H9 (cell line): ENCODE data around the gene VRK1. TPM values are rescaled to one million over a fixed set of nuclear protein-coding genes. Genes with fewer than 3 reads are reported as not detected.

Source experiments
- DNase-seq: peaks from one replicate; pipeline ENCODE4 v3.0.0-alpha.2; 2017
- H2AFZ ChIP-seq: one replicate; pipeline ENCODE4 v1.6.1; 2013; ENCODE audit warnings: mild to moderate bottlenecking, low read length, control low read depth, moderate library complexity
- H2AK5ac ChIP-seq: 2 replicates; pipeline ENCODE4 v1.6.1; 2013; ENCODE audit warnings: low read length, control low read depth, mixed read lengths; ENCODE audit not compliant: insufficient read length
- H2BK120ac ChIP-seq: one replicate; pipeline ENCODE4 v1.6.1; 2013; ENCODE audit warnings: low read depth, mild to moderate bottlenecking, low read length, control low read depth, inconsistent platforms; ENCODE audit not compliant: poor library complexity, severe bottlenecking
- H2BK12ac ChIP-seq: 2 replicates; pipeline ENCODE4 v1.6.1; 2013; ENCODE audit warnings: low read length, control low read depth, mixed read lengths, low read depth; ENCODE audit not compliant: insufficient read length
- H2BK15ac ChIP-seq: 2 replicates; pipeline ENCODE4 v1.6.1; 2013; ENCODE audit warnings: low read depth, low read length, control low read depth
- H2BK20ac ChIP-seq: one replicate; pipeline ENCODE4 v1.6.1; 2013; ENCODE audit warnings: low read depth, mild to moderate bottlenecking, low read length, control low read depth, inconsistent platforms; ENCODE audit not compliant: poor library complexity, severe bottlenecking
- H2BK5ac ChIP-seq: 2 replicates; pipeline ENCODE4 v1.6.1; 2013; ENCODE audit warnings: low read length, control low read depth, mixed read lengths; ENCODE audit not compliant: insufficient read length
- H3K14ac ChIP-seq: 2 replicates; pipeline ENCODE4 v1.6.1; 2013; ENCODE audit warnings: low read length, control low read depth; ENCODE audit not compliant: insufficient read depth
- H3K18ac ChIP-seq: 2 replicates; pipeline ENCODE4 v1.6.1; 2013; ENCODE audit warnings: low read depth, mild to moderate bottlenecking, mixed read lengths, low read length, control low read depth; ENCODE audit not compliant: insufficient read length
- H3K23ac ChIP-seq: 2 replicates; pipeline ENCODE4 v1.6.1; 2013; ENCODE audit warnings: low read length, control low read depth, mixed read lengths, low read depth; ENCODE audit not compliant: insufficient read length
- H3K23me2 ChIP-seq: 2 replicates; pipeline ENCODE4 v1.6.1; 2013; ENCODE audit warnings: low read depth, mild to moderate bottlenecking, mixed read lengths, low read length, control low read depth; ENCODE audit not compliant: insufficient read length, poor library complexity, severe bottlenecking
- H3K27ac ChIP-seq: 2 replicates; pipeline ENCODE4 v1.5.1; 2013; ENCODE audit warnings: low read length, control low read depth, mixed read lengths, low read depth; ENCODE audit not compliant: insufficient read length
- H3K27me3 ChIP-seq: 2 replicates; pipeline ENCODE4 v1.6.1; 2013; ENCODE audit warnings: low read length, control low read depth, inconsistent platforms; ENCODE audit not compliant: insufficient read depth
- H3K4ac ChIP-seq: 2 replicates; pipeline ENCODE4 v1.6.1; 2013; ENCODE audit warnings: low read depth, mild to moderate bottlenecking, control low read depth, inconsistent platforms, low read length, moderate library complexity
- H3K4me1 ChIP-seq: 2 replicates; pipeline ENCODE4 v1.6.1; 2013; ENCODE audit warnings: low read length, control low read depth, inconsistent platforms; ENCODE audit not compliant: insufficient read depth
- H3K4me2 ChIP-seq: 2 replicates; pipeline ENCODE4 v1.6.1; 2013; ENCODE audit warnings: low read length, control low read depth, mixed read lengths; ENCODE audit not compliant: insufficient read length, insufficient read depth
- H3K56ac ChIP-seq: 2 replicates; pipeline ENCODE4 v1.6.1; 2013; ENCODE audit warnings: low read depth, mild to moderate bottlenecking, mixed read lengths, low read length, control low read depth; ENCODE audit not compliant: insufficient read length
- H3K79me1 ChIP-seq: 2 replicates; pipeline ENCODE4 v1.6.1; 2013; ENCODE audit warnings: low read depth, mild to moderate bottlenecking, moderate library complexity, low read length, control low read depth, inconsistent platforms; ENCODE audit not compliant: insufficient read depth, poor library complexity, severe bottlenecking
- H3K79me2 ChIP-seq: 2 replicates; pipeline ENCODE4 v1.6.1; 2013; ENCODE audit warnings: low read length, control low read depth, inconsistent platforms; ENCODE audit not compliant: insufficient read depth
- H3K9ac ChIP-seq: 2 replicates; pipeline ENCODE4 v1.6.1; 2013; ENCODE audit warnings: low read length, control low read depth, mixed read lengths; ENCODE audit not compliant: insufficient read length; ENCODE audit errors: extremely low read depth
- H3K9me3 ChIP-seq: one replicate; pipeline ENCODE4 v1.6.1; 2013; ENCODE audit warnings: low read depth, low read length, inconsistent platforms; ENCODE audit not compliant: control insufficient read depth
- H3T11ph ChIP-seq: one replicate; pipeline ENCODE4 v1.6.1; 2013; ENCODE audit warnings: mild to moderate bottlenecking, low read length, control low read depth, inconsistent platforms
- H4K20me1 ChIP-seq: one replicate; pipeline ENCODE4 v1.6.1; 2013; ENCODE audit not compliant: control insufficient read depth, insufficient read length, insufficient read depth
- H4K5ac ChIP-seq: 2 replicates; pipeline ENCODE4 v1.6.1; 2013; ENCODE audit warnings: low read depth, mild to moderate bottlenecking, mixed read lengths, low read length, control low read depth; ENCODE audit not compliant: insufficient read length
- H4K8ac ChIP-seq: replicated peaks from 2 replicates; pipeline ENCODE4 v1.6.1; 2013; ENCODE audit warnings: low read length, control low read depth, mixed read lengths, low read depth; ENCODE audit not compliant: insufficient read length
- H4K91ac ChIP-seq: 2 replicates; pipeline ENCODE4 v1.6.1; 2013; ENCODE audit warnings: low read depth, mild to moderate bottlenecking, moderate library complexity, mixed read lengths, low read length, control low read depth; ENCODE audit not compliant: insufficient read length
- H3K27ac Mint-ChIP-seq, 3 experiments: 2 replicates in 2 of 3; 3 replicates in 1 of 3; pipeline ENCODE4 v1.8.0; 2020 to 2021; ENCODE audit warnings: mixed read lengths in 3 of 3, mild to moderate bottlenecking in 1 of 3, moderate library complexity in 1 of 3
- H3K27me3 Mint-ChIP-seq: 2 replicates; pipeline ENCODE4 v1.8.0; 2021; ENCODE audit warnings: low read depth, mild to moderate bottlenecking, moderate library complexity, mixed read lengths
- H3K36me3 Mint-ChIP-seq, 3 experiments: 2 replicates in 2 of 3; 3 replicates in 1 of 3; pipeline ENCODE4 v1.8.0; 2020 to 2021; ENCODE audit warnings: low read depth in 3 of 3, mixed read lengths in 3 of 3; ENCODE audit not compliant: insufficient read depth in 1 of 3
- H3K4me1 Mint-ChIP-seq, 2 experiments: 2 replicates each; pipeline ENCODE4 v1.8.0; 2020; ENCODE audit warnings: mixed read lengths in 2 of 2
- H3K4me3 Mint-ChIP-seq, 2 experiments: 2 replicates in 1 of 2; 3 replicates in 1 of 2; pipeline ENCODE4 v1.8.0; 2020 to 2021; ENCODE audit warnings: mild to moderate bottlenecking in 2 of 2, mixed read lengths in 2 of 2, moderate library complexity in 1 of 2
- H3K9me3 Mint-ChIP-seq, 2 experiments: 2 replicates in 1 of 2; 3 replicates in 1 of 2; pipeline ENCODE4 v1.8.0; 2020; ENCODE audit warnings: mild to moderate bottlenecking in 2 of 2, mixed read lengths in 2 of 2, moderate library complexity in 1 of 2
- total RNA-seq: library from RNA; stranded (reverse); gene quantifications from 2 replicates; pipeline ENCODE4 v1.2.1, GENCODE V29; 2021
- TF ChIP-seq, protein P1 (sequence below): fragments of 200-600 bp; sonication (generic); conservative IDR thresholded peaks from 3 replicates; pipeline ENCODE4 v1.8.0; 2021; ENCODE audit warnings: antibody characterized with exemption, mild to moderate bottlenecking

Gene VRK1
- total RNA-seq, 1 experiment from 2014 or later = 55.7 TPM

DNA sequence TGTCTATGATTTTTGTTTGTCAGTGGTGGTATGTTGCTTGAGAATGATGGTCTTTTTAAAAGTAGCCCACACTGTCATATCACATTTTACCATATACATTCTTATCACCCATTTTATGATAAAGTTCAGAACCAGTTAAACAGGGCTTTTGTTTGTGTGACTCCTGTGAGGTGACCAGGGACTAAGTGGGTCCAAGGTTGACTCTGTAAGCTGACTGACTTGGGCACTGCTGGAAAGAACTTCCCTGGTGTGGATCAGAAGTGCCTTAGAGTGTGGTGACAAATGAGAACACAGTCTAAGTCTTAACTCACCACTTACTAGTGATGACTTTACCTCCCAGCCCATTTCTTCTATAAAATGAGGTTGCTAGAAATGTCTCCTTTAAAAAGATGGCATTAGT lies 52.6 kb downstream of the VRK1 start:
- Histone ChIP-seq H4K5ac (no peak overlapping the region), H3K9ac (no peak overlapping the region), H3K4me1 (no peaks in the 10 kb centered on the region), H2BK5ac (no peak overlapping the region), H3K18ac (no peak overlapping the region), H4K20me1 (no peaks in the 10 kb centered on the region), H2BK12ac (no peak overlapping the region), H2AFZ (no peak overlapping the region), H2BK120ac (no peak overlapping the region), H2BK20ac (no peak overlapping the region), H3T11ph (no peak overlapping the region), H3K27me3 (no peaks in the 10 kb centered on the region), H3K14ac (no peak overlapping the region), H2BK15ac (no peak overlapping the region), H3K4ac (no peak overlapping the region), H3K4me2 (no peak overlapping the region), H4K8ac (no peak overlapping the region), H2AK5ac (no peak overlapping the region), H3K23me2 (no peaks in the 10 kb centered on the region), H3K23ac (no peak overlapping the region), H3K9me3 (no peaks in the 10 kb centered on the region), H4K91ac (no peak overlapping the region), H3K27ac (no peak overlapping the region), H3K79me2 (no peaks in the 10 kb centered on the region), H3K79me1 (no peaks in the 10 kb centered on the region), H3K56ac (no peak overlapping the region)
- peaks cover 9 to 30% (median 30%) of the 10 kb centered on the region in 3 experiments for H3K36me3 Mint-ChIP-seq
- peaks cover 0 to 2% of the 10 kb centered on the region in 2 experiments; a peak in 1 of 4 replicates for H3K4me1 Mint-ChIP-seq
- DNase-seq = no peak
- H3K4me3 Mint-ChIP-seq = no peak overlapping the region
- H3K27me3 Mint-ChIP-seq = no peaks in the 10 kb centered on the region
- H3K9me3 Mint-ChIP-seq = no peaks in the 10 kb centered on the region
- no peak overlapping the region for H3K27ac Mint-ChIP-seq
- TF ChIP-seq, protein P1, sequence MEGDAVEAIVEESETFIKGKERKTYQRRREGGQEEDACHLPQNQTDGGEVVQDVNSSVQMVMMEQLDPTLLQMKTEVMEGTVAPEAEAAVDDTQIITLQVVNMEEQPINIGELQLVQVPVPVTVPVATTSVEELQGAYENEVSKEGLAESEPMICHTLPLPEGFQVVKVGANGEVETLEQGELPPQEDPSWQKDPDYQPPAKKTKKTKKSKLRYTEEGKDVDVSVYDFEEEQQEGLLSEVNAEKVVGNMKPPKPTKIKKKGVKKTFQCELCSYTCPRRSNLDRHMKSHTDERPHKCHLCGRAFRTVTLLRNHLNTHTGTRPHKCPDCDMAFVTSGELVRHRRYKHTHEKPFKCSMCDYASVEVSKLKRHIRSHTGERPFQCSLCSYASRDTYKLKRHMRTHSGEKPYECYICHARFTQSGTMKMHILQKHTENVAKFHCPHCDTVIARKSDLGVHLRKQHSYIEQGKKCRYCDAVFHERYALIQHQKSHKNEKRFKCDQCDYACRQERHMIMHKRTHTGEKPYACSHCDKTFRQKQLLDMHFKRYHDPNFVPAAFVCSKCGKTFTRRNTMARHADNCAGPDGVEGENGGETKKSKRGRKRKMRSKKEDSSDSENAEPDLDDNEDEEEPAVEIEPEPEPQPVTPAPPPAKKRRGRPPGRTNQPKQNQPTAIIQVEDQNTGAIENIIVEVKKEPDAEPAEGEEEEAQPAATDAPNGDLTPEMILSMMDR = no peak
